RWPE2 (cell line): ENCODE results near the gene TXNDC12.
"Not testable (repeated sequence)": the region's sequence is repeated elsewhere in the genome, so short reads cannot be mapped to it uniquely, and the experiment has no call there.

ENCODE experiments used
- ATAC-seq: fragments of 200-7000 bp; cut with Tn5 transposase; 3 replicates; pipeline ENCODE4 v1.9.1; 2021; ENCODE audit warnings: low read depth
- DNase-seq: peaks from one replicate; pipeline ENCODE4 v3.0.0-alpha.2; 2020; ENCODE audit warnings: low spot score
- H3K27ac ChIP-seq: fragments of 450-650 bp; 2 replicates; pipeline ENCODE4 v1.5.1; 2017; ENCODE audit warnings: mild to moderate bottlenecking; ENCODE audit not compliant: poor library complexity, severe bottlenecking
- H3K27me3 ChIP-seq: fragments of 250-450 bp; sonication (Bioruptor Pico); 2 replicates; pipeline ENCODE4 v1.5.1; 2021; ENCODE audit warnings: mild to moderate bottlenecking, moderate library complexity; ENCODE audit not compliant: insufficient read depth, poor library complexity, severe bottlenecking
- H3K36me3 ChIP-seq: fragments of 250-450 bp; sonication (Bioruptor Pico); 2 replicates; pipeline ENCODE4 v1.5.1; 2020; ENCODE audit warnings: low read depth, mild to moderate bottlenecking, moderate library complexity
- H3K4me1 ChIP-seq: fragments of 250-450 bp; sonication (Bioruptor Pico); 2 replicates; pipeline ENCODE4 v1.5.1; 2021; ENCODE audit warnings: mild to moderate bottlenecking, moderate library complexity; ENCODE audit not compliant: insufficient read depth, poor library complexity, severe bottlenecking
- H3K4me3 ChIP-seq: fragments of 250-450 bp; sonication (Bioruptor Pico); 2 replicates; pipeline ENCODE4 v1.5.1; 2021; ENCODE audit warnings: mild to moderate bottlenecking, moderate library complexity; ENCODE audit not compliant: severe bottlenecking
- H3K9me3 ChIP-seq: fragments of 250-450 bp; sonication (Bioruptor Pico); 2 replicates; pipeline ENCODE4 v1.5.1; 2021; ENCODE audit warnings: mild to moderate bottlenecking, moderate library complexity; ENCODE audit not compliant: severe bottlenecking
- CTCF ChIP-seq: fragments of 450-650 bp; IDR thresholded peaks from one replicate; pipeline ENCODE4 v1.5.1; 2017; ENCODE audit warnings: mild to moderate bottlenecking, moderate library complexity; ENCODE audit not compliant: poor library complexity, severe bottlenecking

Gene TXNDC12

GRCh38 chr1:52033190-52034049 lies 21.6 kb downstream of the TXNDC12 start, which contains the start of gene KTI12:
TSS of gene KTI12 (minus strand) at chr1:52033810. CDS start at chr1:52033761, 49 bp downstream.
- TF ChIP-seq CTCF = no peak
- no peaks in the 10 kb centered on the region for H3K9me3 ChIP-seq
- peaks cover 44% of the 10 kb centered on the region for H3K36me3 ChIP-seq
- H3K4me1 ChIP-seq = peaks cover 16% of the 10 kb centered on the region
- H3K4me3 ChIP-seq = peak within 1 kb of the TSS; percentile 92
- H3K27me3 ChIP-seq = no peaks in the 10 kb centered on the region
- peak within 1 kb of the TSS; percentile 53 for H3K27ac ChIP-seq
- ATAC-seq = peak; percentile 85
- DNase-seq = peak; percentile 85

GRCh38 chr1:52032785-52033131 lies 22.2 kb downstream of the TXNDC12 start:
- Histone ChIP-seq H3K27ac (peak overlapping the region; percentile 53), H3K27me3 (no peaks in the 10 kb centered on the region), H3K4me3 (peak overlapping the region; percentile 92), H3K9me3 (no peaks in the 10 kb centered on the region), H3K36me3 (peaks cover 49% of the 10 kb centered on the region), H3K4me1 (peaks cover 16% of the 10 kb centered on the region)
- DNase-seq (peak; percentile 57), ATAC-seq (peak; percentile 57)
- no peak for TF ChIP-seq CTCF

GRCh38 chr1:52032124-52032784 lies 22.7 kb downstream of the TXNDC12 start:
- no peak for TF ChIP-seq CTCF
- Histone ChIP-seq H3K9me3 (no peaks in the 10 kb centered on the region), H3K36me3 (peaks cover 54% of the 10 kb centered on the region), H3K4me3 (peak overlapping the region; percentile 92), H3K4me1 (peaks cover 16% of the 10 kb centered on the region), H3K27me3 (no peaks in the 10 kb centered on the region), H3K27ac (peak overlapping the region; percentile 53)
- DNase-seq (no peak), ATAC-seq (peak; percentile 33)

- ATAC-seq = not testable (repeated sequence)
These were observed 26.2 kb downstream of the TXNDC12 start for GRCh38 chr1:52028839-52029238.

GRCh38 chr1:52028328-52028727 lies 26.7 kb downstream of the TXNDC12 start:
- Histone ChIP-seq H3K36me3 (peaks cover 74% of the 10 kb centered on the region), H3K9me3 (peaks cover 1% of the 10 kb centered on the region), H3K4me1 (peaks cover 11% of the 10 kb centered on the region), H3K4me3 (no peak overlapping the region), H3K27me3 (no peaks in the 10 kb centered on the region), H3K27ac (no peak overlapping the region)
- no peak for DNase-seq
- ATAC-seq = no peak
- no peak for TF ChIP-seq CTCF

More at GRCh38 chr1:52028839-52029238, 26.2 kb downstream of the TXNDC12 start:
- not testable (repeated sequence) for DNase-seq, H3K27me3 ChIP-seq, H3K27ac ChIP-seq, H3K9me3 ChIP-seq, H3K4me3 ChIP-seq
- Histone ChIP-seq H3K36me3 (peaks cover 69% of the 10 kb centered on the region), H3K4me1 (peaks cover 13% of the 10 kb centered on the region)
